Dedifferentiated amniotic fluid mesenchymal stem cell (primary cell): ENCODE results near the gene MYO15A.
A peak's percentile ranks its signal among the peaks of the same experiment; 100 is the strongest.
"Not testable (repeated sequence)": the region's sequence is repeated elsewhere in the genome, so short reads cannot be mapped to it uniquely, and the experiment has no call there.

ENCODE experiments used
- DNase-seq: peaks from one replicate; pipeline ENCODE4 v3.0.0-alpha.2; 2016; ENCODE audit errors: extremely low spot score

The MYO15A gene

DNA sequence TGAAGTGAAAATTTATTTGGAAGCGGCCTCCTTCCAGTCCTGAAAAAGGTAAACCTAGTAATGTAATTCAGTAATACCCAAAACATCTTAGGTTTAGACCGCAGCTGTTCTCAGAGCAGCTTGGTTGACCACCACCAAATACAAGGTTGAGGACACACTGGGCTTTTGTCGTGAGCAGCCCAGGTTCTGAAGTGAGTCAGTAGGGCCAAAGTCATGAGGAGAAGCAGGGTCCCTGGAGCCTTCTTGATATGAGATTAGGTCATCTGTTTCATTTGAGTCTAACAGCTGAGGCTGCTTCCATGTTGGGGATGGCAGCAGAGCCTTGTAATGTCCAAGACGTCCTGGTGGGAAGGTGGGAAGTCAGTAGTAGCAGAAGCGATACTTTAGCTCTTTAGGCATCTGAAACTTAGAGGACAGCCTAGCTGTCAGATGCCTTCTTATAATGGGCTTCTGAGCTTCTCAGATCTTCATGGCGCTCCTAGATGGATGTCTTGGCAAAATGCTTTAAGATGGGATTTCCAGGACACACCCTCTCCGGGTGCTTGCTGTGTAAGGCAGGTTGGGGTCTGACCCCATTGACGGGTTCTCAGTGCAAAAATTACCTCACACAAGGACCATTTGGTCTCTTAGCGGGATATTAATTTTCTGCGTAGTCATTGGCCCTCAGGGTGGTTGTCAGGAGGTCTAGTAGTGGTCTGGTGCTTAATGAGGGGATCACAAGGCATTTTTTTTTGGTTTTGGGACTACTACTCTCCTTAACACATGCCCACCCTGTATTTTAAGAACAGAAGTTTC lies 77.5 kb downstream of the MYO15A start:
- DNase-seq, result no peak

DNA sequence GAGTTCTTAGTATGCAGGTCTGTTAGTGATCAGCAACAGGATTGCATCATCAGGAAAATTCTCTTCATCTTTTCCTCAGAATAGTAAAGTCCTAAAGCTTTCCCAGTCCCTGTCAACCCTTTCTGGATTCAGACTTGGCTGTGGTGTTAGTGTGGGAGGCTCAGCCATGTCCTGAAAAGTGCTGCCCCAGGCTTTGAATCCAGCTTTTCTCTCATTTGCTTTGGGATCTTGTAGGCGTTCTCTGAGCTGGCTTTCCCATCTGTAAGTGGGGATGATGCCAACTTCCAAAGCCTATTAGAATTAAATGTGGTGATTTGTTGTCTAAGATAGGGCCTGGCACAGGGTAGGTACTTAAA lies 78.0 kb downstream of the MYO15A start:
- DNase-seq, result peak; percentile 47

DNA sequence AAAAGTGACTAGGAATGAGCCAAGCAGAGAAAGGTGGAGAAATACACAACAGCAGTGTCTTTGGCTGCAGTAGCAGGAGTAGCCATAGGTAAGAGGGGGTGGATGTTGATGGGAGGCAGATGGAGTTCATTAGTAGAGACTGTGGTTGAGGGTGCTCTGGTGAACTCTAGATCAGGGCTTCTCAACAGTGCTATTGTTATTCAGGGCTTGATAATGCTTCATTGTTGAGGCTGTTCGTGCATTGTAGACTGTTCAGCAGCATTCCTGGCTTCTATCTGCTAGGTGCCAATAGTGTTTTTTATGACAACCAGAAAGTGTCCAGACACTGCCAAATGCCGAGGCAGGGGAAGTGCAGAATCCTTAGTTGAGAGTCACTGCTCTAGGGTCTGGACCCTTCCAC lies 78.7 kb downstream of the MYO15A start:
- no peak for DNase-seq

DNA sequence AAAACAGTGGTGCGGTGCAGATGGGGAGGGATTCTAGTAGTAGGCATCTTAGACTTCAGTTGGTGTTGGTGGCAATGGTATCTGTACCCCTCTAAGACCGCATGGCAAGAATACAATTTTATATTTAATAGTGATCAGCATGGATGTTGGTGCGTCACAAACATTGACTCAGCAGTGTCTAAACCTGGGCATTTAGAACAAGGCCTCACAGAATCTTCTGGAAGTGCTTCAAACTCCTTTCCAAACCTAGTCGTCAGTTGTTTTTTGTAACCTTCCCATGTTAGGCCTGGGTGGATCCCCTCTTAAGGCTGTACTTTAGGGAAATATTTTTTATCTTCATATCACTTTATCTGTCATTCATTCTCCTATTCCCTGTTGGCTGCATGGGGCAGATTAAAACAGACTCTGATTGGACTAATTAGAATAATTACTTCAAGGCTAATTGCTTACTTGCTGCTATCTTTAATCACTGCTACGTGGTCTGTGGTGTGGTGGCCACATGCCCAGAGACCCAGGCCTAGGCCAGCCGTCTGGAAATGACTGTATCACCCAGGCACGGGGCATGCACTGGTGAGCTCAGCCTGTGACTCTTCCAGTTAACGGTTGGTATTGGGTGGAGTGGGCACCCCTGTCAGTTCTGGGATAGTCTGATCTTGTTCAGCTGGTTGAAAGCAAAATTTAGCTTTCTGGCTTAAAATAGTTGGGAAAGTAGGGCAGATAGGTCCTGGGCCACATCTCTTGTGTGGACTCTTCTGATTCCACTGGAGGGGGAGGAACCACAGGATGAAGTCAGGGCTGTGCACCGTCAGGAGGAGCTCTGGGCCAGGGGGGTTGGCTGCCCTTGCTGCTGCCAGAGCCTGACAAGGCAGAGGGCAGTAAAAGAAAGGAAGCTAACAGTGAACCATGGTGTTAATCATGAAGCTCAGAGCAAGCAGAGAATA lies 79.5 kb downstream of the MYO15A start:
- peak; percentile 21 for DNase-seq

DNA sequence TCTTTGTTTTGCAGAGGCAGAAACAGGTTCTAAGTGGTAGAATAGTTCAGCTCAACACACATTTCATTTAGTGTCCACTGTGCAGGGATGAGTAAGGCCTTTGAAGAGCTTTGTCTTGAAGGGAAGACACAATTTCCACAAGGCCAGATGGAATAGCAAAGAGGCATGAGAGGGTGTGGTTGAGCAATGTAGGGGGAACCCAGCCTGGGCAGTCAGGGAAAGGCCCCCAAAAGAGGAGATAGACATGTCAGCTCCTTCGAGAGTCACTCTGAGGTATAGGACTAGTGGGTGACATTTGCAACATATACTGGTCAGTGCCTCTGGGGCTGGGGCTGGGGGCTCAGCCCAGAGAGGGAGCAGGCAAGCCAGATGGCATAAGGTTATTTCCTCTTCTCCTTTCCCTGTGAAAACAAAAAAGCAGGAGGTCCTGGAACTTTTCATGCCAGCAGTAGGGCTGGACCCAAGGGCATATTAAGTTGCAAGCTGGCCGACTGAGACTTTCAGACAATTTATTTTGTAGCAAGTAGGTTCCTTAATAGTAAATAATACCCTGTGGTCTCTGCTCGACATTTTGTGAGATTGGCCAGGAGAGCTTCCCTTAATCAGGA lies 82.2 kb downstream of the MYO15A start:
- no peak for DNase-seq

DNA sequence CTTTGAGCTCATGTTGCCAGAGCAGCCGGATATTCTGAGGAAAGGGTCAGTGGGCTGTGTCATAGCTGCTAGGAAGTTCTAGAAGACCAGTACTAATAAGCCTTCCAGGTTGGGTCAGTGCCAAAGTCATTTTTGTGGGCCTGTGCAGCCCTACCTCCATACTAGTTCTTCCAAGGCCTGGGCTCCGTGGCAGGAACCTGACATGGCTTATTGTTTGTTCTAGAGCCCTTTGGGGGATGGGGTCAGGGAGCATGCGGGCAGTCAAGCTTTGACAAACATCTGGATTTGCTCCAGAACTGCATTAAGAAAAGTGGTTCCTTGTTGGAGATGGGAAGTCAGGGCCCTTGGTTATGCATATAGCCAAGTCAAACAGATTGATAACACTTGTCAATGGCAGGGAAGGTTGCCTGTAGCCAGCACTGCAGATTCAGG lies 82.7 kb downstream of the MYO15A start:
- no peak for DNase-seq

DNA sequence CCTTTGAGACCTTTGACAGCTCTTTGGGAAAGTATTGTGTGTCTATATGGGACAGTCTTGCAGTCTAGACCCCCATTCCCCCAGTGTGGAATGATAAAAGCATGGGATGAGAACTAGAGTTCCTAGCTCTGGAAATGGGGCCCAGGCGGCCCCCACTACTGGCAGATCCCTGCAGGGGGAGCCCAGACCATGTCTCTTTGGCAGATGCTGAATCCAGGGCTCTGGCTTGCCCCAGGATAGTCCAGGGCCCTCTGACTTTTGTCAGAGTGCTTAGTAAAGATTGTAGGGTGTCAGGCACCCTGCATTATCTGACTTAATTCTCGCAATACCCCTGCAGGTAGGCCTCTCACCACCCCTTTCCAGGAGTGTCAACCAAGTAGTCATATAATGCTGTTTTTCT lies 83.4 kb downstream of the MYO15A start:
- no peak for DNase-seq

DNA sequence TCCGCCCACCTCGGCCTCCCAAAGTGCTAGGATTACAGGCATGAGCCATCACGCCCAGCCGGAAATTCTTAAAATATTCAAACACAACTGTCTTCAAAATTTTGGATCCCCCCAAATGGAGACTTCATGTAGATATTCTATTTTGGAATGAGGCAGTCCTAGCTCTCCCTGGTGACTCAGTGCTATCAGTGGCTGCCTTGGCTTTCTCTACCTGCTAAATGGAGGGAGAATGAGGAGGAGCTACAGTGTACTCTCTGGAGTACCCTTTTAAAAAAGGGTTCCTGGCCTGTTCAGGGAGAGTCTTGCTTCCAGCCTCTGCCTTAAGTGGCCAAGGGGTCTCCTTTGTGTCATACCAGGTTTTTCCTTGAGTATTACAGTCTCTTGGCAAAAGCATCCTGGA lies 85.8 kb downstream of the MYO15A start:
- DNase-seq, result no peak

DNA sequence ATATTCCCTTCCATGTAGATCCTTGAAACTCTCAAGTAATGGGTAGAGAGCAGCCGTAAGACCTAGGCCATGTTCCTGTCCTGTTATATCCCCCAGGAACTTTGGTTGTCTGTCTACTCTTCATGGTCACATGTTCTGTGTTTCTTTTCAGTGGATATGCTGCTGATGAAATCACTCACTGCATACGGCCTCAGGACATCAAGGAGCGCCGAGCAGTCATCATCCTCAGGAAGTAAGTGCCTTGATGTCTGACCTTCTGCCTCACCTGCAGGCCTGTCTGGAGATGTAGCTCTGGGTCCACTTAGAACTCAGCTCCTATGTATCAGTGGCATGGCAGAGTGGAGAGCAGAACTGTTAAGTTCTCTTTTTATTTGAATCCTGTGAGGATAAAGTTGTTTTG lies 86.2 kb downstream of the MYO15A start:
- no peak for DNase-seq

DNA sequence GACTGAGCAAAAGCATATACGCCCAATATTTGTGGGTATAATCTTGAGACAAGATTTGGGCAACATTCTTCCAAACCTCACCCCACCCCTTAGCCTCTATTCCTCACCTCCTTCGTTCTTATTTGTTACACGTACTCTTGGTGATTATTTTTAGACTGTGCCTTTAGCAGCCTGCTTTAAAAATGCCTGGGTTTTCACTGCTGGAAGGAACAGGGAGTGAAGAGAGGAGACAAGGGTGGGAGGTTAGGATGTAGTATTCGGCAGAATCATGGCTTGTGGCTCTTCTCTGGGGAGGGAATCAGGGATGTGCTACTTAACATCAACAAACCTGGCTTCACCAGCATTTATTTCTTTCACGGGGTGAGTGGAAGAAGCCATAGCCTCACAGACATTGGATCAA lies 86.7 kb downstream of the MYO15A start:
- no peak for DNase-seq

DNA sequence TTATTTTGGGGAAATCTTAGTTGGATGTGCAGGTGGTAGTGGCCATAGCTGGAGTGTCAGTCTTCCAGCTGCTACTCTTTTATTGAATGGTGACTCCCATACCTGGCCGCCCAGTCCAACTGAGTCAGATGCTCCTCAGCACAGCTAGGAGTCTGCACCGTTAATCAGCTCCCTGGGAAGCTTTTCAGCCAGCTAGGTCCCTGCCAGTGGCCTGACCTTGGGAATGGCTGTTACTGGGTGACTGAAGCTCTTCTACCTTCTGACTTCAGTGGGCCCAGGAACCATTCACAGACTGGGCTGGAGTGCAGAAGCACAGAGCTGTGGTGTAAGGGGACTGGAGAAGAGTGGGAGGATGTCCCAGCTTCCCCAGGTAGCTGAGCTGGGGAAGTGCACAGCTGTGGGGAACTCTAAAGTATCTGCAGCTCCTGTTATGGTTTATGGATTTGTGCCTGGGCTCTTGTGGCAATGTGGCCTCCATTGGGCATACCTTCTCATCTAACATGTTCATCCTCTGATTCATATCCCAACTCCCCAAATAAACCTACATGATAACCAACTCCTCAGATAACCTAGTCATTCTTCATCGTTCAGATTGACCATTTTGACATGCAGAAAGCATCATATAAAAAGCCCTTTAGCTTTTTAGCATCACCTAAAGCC lies 89.1 kb downstream of the MYO15A start:
- no peak for DNase-seq

DNA sequence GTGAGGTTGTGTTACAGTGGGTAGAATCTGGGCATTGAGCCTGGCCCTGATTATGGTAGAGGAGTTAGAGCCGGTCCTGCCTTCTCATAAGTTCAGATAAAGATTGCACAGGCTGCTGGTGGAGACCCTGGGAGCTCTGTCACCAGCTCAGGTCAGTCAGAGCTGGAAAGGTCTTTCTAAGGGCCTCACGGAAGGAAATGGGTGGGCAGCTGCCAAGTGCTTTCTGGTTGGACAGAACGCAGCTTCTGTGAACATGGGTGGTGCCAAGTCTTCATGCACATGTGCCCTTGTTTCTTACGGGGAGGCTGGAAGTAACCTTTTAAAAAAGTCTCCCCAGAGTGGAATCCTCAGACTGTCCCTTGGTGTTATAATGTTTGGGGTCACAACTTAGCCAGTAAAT lies 90.0 kb downstream of the MYO15A start:
- no peak for DNase-seq

DNA sequence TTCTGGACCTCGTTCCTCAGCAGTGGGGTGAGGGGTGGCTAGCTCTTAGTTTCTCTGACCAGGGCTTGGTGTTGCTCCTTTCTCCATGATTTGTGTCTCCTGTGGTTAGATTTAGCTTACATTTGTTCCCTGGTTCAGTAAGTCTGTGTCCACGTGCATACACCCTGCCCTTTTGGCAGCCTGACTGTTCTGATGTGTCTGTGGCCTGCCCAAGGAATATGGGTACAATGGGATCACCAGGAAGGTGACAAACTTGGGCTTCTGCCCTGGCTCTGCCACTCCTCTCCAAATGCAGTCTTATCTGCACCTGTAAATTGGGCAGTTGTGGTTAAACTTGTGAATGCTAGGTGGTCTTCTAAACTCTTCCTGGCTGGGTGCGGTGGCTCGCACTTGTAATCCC lies 92.6 kb downstream of the MYO15A start:
- DNase-seq, result no peak

DNA sequence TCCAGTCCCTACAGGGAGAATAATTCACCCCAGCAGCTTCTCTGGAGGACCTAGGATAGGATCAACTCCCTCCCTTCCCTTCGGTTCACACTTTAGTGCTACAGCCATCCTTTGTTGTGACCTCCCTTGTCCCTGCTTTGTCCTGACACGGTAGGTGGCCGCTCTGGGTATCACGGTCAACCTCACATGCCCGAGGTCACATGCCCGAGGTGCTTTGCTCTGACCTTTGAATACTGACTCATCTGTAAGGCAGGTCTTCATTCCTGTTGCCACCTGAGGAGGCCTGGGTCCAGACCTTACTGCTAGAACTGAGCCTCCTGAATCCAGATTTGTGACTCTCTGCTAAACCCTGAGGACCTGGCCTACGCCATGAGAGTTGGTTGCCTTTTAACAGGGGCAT lies 94.8 kb downstream of the MYO15A start:
- DNase-seq, result no peak

DNA sequence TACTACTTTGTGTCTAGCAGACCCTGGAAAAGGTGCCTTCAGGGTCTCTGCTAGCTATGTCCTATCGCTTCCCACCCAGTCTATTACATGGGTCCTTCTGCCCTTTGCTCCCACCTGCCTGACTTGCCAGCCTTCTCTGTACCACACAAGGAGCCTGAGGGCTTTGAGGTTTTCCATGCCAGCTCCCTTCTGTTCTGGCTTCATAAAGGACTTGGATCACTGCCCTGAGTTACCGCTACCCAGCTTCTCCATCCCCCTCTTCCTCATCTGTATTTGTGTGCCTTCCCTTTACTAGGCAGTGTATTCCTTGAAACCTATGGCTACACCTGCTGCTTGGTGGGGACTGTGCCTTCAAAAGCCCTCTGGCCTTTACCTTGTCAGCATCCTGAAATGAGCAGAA lies 97.3 kb downstream of the MYO15A start:
- no peak for DNase-seq

DNA sequence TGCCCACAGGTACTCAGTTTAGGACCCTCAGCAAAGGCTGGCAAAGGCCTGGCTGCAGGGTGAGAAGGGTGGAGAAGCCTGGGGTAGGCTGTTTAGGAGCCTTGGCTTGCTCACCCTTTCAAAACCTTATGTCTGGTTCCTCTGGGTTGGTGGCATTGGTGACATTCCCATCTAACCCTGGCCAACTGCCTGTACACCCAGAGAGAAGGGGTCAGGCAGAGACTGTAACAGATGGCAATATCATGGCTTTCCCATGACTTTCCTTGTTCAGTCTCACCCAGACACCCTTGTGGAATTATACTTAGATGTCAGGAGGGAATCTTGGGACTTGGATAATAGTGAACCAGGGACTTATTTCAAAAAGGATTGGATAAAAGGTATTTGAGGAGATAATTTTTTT lies 98.4 kb downstream of the MYO15A start:
- DNase-seq, result no peak

DNA sequence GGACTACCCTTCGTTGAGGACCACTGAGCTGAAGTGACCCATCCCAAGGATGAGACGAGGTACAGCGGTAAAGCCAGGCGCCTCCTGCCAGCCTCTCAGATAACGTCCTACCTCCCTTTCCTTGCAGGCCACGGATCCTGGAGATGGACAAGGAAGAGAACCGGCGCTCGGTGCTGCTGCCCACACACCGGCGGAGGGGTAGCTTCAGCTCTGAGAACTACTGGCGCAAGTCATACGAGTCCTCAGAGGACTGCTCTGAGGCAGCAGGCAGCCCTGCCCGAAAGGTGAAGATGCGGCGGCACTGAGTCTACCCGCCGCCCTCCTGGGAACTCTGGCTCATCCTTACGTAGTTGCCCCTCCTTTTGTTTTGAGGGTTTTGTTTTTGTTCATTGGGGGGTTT lies 99.5 kb downstream of the MYO15A start:
- DNase-seq, result no peak

DNA sequence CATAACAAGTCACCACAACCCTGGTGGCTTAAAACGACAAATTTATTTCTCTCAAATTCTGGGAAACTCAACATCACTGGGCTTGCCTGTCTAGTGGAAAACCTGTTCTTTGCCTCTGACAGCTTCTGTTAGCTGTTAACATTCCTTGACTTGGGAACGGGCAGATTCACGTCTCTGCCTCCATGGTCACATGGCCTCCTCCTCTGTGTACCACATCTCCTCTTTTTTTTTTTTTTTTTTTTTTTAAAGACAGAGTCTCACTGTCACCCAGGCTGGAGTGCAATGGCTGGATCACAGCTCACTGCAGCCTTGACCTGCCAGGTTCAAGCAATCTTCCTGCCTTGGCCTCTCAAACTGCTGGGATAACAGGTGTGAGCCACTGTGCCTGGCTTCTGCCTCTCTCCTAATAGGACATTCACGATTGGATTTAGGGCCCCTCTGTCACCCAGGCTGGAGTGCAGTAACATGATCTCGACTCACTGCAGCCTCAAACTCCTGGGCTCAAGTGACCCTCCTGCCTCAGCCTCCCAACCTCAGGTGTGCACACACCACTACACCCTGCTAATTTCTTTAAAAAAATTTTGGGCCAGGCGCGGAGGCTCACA lies 105.2 kb downstream of the MYO15A start:
- no peak for DNase-seq

DNA sequence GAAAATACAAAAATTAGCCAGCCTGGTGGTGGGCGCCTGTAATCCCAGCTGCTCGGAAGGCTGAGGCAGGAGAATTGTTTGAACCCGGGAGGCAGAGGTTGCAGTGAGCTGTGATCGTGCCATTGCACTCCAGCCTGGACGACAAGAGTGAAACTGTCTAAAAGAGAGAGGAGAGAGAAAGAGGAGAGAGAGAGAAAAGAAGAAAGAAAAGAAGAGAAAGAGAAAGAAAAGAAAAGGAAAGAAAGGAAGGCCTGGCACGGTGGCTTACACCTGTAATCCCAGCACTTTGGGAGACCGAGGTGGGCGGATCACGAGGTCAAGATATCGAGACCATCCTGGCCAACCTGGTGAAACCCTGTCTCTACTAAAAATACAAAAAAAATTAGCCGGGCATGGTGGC lies 108.3 kb downstream of the MYO15A start:
- DNase-seq, result not testable (repeated sequence)

DNA sequence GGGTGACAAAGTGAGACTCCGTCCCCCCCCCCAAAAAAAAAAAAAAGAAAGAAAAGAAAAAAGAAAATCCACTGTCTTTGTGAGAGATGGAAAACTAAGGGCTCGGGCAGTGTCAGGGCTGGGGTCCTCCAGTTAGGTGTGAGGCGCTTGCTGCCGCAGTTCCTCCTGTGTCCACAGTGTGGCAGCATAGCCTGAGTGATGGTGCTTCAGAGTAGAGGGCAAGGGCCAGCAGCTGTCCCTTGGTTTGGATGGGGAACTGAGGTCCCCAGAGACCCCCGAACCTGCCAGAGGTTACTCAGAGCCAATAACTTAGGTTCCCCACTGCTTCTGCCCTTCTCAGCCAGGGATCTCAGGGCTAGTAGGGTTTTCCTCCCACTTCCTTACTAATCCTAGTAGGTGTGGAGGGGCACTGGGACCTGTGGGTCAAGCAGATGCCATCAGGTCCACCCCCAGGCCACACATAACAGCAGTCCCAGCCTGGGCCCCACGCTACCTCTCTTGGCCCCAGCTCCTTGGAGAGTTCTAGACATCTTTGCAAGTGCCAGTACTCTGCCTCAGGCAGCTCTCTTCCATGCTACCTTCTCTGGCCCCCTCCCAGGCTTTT lies 109.0 kb downstream of the MYO15A start:
- peak; percentile 40 for DNase-seq

DNA sequence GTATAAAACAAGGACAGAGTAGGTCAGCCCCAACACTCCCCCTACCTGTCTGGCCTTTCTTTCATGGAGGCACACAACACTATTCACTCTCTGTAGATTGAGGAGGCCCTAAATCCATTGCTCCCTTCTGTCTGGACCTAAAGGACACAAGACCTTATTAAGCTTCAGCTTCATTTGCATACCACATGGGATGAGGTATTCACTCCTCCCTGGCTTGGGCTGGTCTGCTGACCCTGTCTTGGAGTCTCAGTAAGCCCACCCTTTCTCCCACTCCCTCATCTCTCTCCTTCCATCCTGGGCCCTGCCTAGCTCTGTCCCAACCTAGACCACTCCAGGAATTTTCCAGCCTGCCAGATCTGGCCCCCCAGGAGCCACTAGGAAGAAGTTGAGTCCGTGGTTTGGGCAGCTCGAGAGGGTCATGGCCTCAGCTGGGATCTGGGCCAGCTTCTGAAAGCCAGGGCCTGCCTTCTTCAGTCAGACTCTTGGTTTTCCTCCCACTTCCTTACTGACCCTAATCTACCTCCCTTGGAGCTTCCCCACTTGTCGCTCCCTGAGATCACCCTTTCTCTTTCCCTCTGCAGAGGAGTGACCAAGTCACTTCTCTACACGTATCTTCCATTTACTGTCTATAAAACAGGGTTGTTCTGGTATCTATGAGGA lies 110.3 kb downstream of the MYO15A start:
- DNase-seq, result peak; percentile 29
